Mesenchymal stem cell (in vitro differentiated cells and primary cell): ENCODE results near the gene BCL2.

Source experiments
- DNase-seq: peaks from one replicate; pipeline ENCODE4 v3.0.0-alpha.2; 2013
- H2AFZ ChIP-seq: one replicate; pipeline ENCODE4 v1.6.1; 2013; ENCODE audit warnings: low read depth, mild to moderate bottlenecking, control low read depth, inconsistent platforms, low read length, moderate library complexity
- H2AK5ac ChIP-seq: 2 replicates; pipeline ENCODE4 v1.6.1; 2013; ENCODE audit warnings: low read length, moderate library complexity, mild to moderate bottlenecking, inconsistent platforms; ENCODE audit not compliant: severe bottlenecking
- H2BK120ac ChIP-seq: one replicate; pipeline ENCODE4 v1.6.1; 2013; ENCODE audit warnings: low read depth, mild to moderate bottlenecking, inconsistent platforms, low read length, moderate library complexity
- H2BK12ac ChIP-seq, 2 experiments: one replicate each; pipeline ENCODE4 v1.6.1; 2013; ENCODE audit warnings: inconsistent platforms in 2 of 2, low read length in 2 of 2, mild to moderate bottlenecking in 2 of 2, moderate library complexity in 2 of 2, control low read depth in 1 of 2
- H2BK15ac ChIP-seq: one replicate; pipeline ENCODE4 v1.6.1; 2013; ENCODE audit warnings: mild to moderate bottlenecking, low read depth, inconsistent platforms; ENCODE audit not compliant: poor library complexity, severe bottlenecking
- H2BK5ac ChIP-seq: 2 replicates; pipeline ENCODE4 v1.6.1; 2013; ENCODE audit warnings: low read depth, mild to moderate bottlenecking, low read length, control low read depth, inconsistent platforms; ENCODE audit not compliant: poor library complexity, severe bottlenecking
- H3K14ac ChIP-seq, 2 experiments: one replicate each; pipeline ENCODE4 v1.6.1; 2013; ENCODE audit warnings: inconsistent platforms in 2 of 2, low read length in 2 of 2, control low read depth in 1 of 2, mild to moderate bottlenecking in 1 of 2, moderate library complexity in 1 of 2
- H3K18ac ChIP-seq, 2 experiments: one replicate each; pipeline ENCODE4 v1.6.1; 2013; ENCODE audit warnings: inconsistent platforms in 2 of 2, low read length in 2 of 2, control low read depth in 1 of 2, low read depth in 1 of 2, mild to moderate bottlenecking in 1 of 2
- H3K23ac ChIP-seq, 2 experiments: one replicate each; pipeline ENCODE4 v1.6.1; 2013; ENCODE audit warnings: inconsistent platforms in 2 of 2, low read length in 2 of 2, mild to moderate bottlenecking in 2 of 2, moderate library complexity in 2 of 2, control low read depth in 1 of 2
- H3K27ac ChIP-seq: 2 replicates; pipeline ENCODE4 v1.5.1; 2013; ENCODE audit warnings: mild to moderate bottlenecking, moderate library complexity, low read length, control low read depth, inconsistent platforms; ENCODE audit not compliant: poor library complexity, severe bottlenecking
- H3K27me3 ChIP-seq, 2 experiments: 2 replicates each; pipeline versions ENCODE4 v1.6.1 to v1.7.0; 2013; ENCODE audit warnings: low read length in 2 of 2, mild to moderate bottlenecking in 2 of 2, moderate library complexity in 2 of 2, control low read depth in 1 of 2, inconsistent platforms in 1 of 2; ENCODE audit not compliant: control insufficient read depth in 1 of 2, insufficient read depth in 1 of 2
- H3K36me3 ChIP-seq, 2 experiments: 2 replicates each; pipeline versions ENCODE4 v1.6.1 to v1.7.0; 2013; ENCODE audit warnings: low read length in 2 of 2, control low read depth in 1 of 2, inconsistent platforms in 1 of 2, low read depth in 1 of 2, mild to moderate bottlenecking in 1 of 2; ENCODE audit not compliant: insufficient read depth in 2 of 2, control insufficient read depth in 1 of 2
- H3K4ac ChIP-seq, 2 experiments: one replicate each; pipeline ENCODE4 v1.6.1; 2013; ENCODE audit warnings: inconsistent platforms in 2 of 2, low read length in 2 of 2, mild to moderate bottlenecking in 2 of 2, moderate library complexity in 2 of 2, control low read depth in 1 of 2, low read depth in 1 of 2
- H3K4me1 ChIP-seq: 2 replicates; pipeline ENCODE4 v1.6.1; 2013; ENCODE audit warnings: low read depth, low read length, control low read depth; ENCODE audit not compliant: control insufficient read depth, insufficient read depth
- H3K4me2 ChIP-seq: 2 replicates; pipeline ENCODE4 v1.6.1; 2013; ENCODE audit warnings: low read length, mild to moderate bottlenecking, inconsistent platforms; ENCODE audit not compliant: poor library complexity, severe bottlenecking
- H3K4me3 ChIP-seq, 2 experiments: 2 replicates each; pipeline versions ENCODE4 v1.5.1 to v1.7.0; 2013; ENCODE audit warnings: low read length in 2 of 2, mild to moderate bottlenecking in 2 of 2, control low read depth in 1 of 2, low read depth in 1 of 2; ENCODE audit not compliant: insufficient read depth in 1 of 2
- H3K79me1 ChIP-seq: replicated peaks from 2 replicates; pipeline ENCODE4 v1.6.1; 2013; ENCODE audit warnings: mild to moderate bottlenecking, control low read depth, low read length, inconsistent platforms; ENCODE audit not compliant: poor library complexity, severe bottlenecking
- H3K9ac ChIP-seq: 2 replicates; pipeline ENCODE4 v1.7.0; 2013; ENCODE audit warnings: mild to moderate bottlenecking, low read length, moderate library complexity
- H3K9me3 ChIP-seq: 2 replicates; pipeline ENCODE4 v1.7.0; 2013; ENCODE audit warnings: mild to moderate bottlenecking, low read length; ENCODE audit not compliant: control insufficient read depth
- H4K8ac ChIP-seq: one replicate; pipeline ENCODE4 v1.6.1; 2013; ENCODE audit warnings: inconsistent platforms, mild to moderate bottlenecking, low read length, moderate library complexity
- H4K91ac ChIP-seq: one replicate; pipeline ENCODE4 v1.6.1; 2013; ENCODE audit warnings: mild to moderate bottlenecking, low read length, inconsistent platforms
- WGBS: methylation state at CpG from one replicate; pipeline ENCODE4 v1.1.7; 2013; ENCODE audit warnings: mixed read lengths; 5-methylcytosine and 5-hydroxymethylcytosine counted together

Gene BCL2

DNA sequence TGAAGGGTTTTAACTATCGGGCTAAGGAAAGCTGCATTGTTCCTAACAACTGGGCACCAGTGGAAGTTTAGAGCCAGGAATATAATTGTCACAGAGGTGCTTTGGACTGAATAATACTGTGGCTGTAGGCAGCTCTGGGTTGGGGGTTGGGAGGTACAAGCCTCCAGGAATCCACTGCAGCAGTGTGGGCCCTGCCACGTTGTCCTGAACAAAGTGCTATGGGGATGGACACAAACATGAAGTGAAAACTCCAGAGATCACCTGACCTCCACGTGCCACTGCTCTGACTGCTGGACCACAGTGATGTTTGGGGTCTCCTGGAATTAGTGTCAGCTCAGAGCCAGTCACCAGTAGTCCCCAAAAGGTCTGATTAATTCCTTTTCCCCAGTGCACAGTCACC, 110.9 kb downstream of the BCL2 start:
- DNase-seq = no peak
- no peak overlapping the region for H3K4me3 ChIP-seq
- no peaks in the 10 kb centered on the region for H3K9me3 ChIP-seq
- no peaks in the 10 kb centered on the region for H3K79me1 ChIP-seq
- no peak overlapping the region for H3K27ac ChIP-seq
- H3K9ac ChIP-seq = no peak overlapping the region
- no peak overlapping the region for H2AK5ac ChIP-seq
- H3K4me1 ChIP-seq = no peaks in the 10 kb centered on the region
- no peaks in the 10 kb centered on the region for H3K36me3 ChIP-seq
- no peak overlapping the region for H2BK15ac ChIP-seq
- H3K23ac ChIP-seq = no peak overlapping the region
- no peak overlapping the region for H3K18ac ChIP-seq
- H3K14ac ChIP-seq = no peak overlapping the region
- peaks cover 0 to 4% of the 10 kb centered on the region in 2 experiments for H3K27me3 ChIP-seq
- H4K8ac ChIP-seq = no peak overlapping the region
- no peak overlapping the region for H3K4me2 ChIP-seq
- 87% methylated on average over 3 of the region's 3 CpGs for WGBS
- H2BK12ac ChIP-seq = no peak overlapping the region
- H4K91ac ChIP-seq = no peak overlapping the region
- H2BK5ac ChIP-seq = no peak overlapping the region
- H2AFZ ChIP-seq = no peak overlapping the region
- H3K4ac ChIP-seq = no peak overlapping the region
- no peak overlapping the region for H2BK120ac ChIP-seq

DNA sequence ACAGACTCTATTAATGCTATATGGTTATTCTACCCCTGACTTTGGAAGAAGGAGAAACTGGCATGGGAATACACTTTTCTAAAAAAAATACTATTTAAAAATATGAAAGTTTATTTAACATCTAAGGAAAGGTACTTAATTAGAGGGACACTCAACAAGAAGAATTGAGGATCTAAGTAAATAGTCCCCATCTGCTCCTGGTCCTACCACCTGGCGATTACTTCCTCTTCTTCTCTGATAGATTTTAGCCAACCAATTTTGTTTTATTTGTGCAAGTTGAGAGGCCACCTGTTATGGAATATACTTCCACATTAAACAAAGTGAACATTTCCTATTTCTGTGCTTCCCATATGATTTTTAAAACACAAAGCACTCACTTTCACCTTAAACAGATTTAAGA, 111.7 kb downstream of the BCL2 start:
- H2BK120ac ChIP-seq = no peak overlapping the region
- peaks cover 0 to 4% of the 10 kb centered on the region in 2 experiments for H3K27me3 ChIP-seq
- no peak overlapping the region for H3K4ac ChIP-seq
- no peak overlapping the region for H3K9ac ChIP-seq
- no peaks in the 10 kb centered on the region for H3K4me1 ChIP-seq
- no peak overlapping the region for H3K14ac ChIP-seq
- H3K36me3 ChIP-seq = no peaks in the 10 kb centered on the region
- H4K8ac ChIP-seq = no peak overlapping the region
- H3K23ac ChIP-seq = no peak overlapping the region
- no peak overlapping the region for H2AFZ ChIP-seq
- no peak overlapping the region for H3K18ac ChIP-seq
- H3K9me3 ChIP-seq = no peaks in the 10 kb centered on the region
- no CpG with 5 or more reads among the region's 1 CpG for WGBS
- H2BK15ac ChIP-seq = no peak overlapping the region
- DNase-seq = no peak
- no peak overlapping the region for H4K91ac ChIP-seq
- H3K4me3 ChIP-seq = no peak overlapping the region
- no peak overlapping the region for H2AK5ac ChIP-seq
- H3K79me1 ChIP-seq = no peaks in the 10 kb centered on the region
- H3K27ac ChIP-seq = no peak overlapping the region
- H2BK12ac ChIP-seq = no peak overlapping the region
- H2BK5ac ChIP-seq = no peak overlapping the region
- H3K4me2 ChIP-seq = no peak overlapping the region

DNA sequence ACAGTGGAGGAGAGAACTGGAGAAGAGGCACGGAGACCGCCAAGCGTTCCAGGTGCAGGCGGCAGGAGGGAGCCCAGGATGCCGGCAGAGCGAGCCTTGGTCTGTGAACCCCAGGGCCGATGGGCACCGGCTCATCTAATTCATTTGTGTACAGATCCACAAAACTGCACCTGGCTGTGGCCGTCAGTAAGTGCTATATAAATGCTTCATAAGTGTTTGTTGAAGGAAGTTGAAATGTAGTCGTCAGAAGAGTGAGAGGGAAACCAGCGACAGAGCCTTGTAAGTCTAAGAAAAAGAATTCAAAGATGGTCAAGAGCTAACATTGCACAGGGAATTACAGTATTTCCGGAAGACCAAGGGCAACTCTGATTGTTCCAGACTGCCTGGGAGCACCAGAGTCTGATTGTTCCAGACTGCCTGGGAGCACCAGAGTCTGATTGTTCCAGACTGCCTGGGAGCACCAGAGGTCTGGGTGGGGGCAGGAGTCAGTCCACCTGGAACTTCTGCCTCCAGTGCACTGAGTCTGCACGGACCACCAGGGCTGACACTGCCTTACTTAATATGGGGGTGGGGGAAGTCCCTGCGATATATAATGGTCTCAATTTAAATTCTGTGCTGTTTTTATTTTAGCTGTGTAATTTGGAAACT, 112.3 kb downstream of the BCL2 start:
- Histone ChIP-seq H3K79me1 (no peaks in the 10 kb centered on the region), H4K8ac (no peak overlapping the region), H3K9me3 (no peaks in the 10 kb centered on the region), H2BK120ac (no peak overlapping the region), H3K9ac (no peak overlapping the region), H4K91ac (no peak overlapping the region), H3K23ac (no peak overlapping the region), H2AFZ (no peak overlapping the region), H2BK15ac (no peak overlapping the region), H3K4ac (no peak overlapping the region), H2AK5ac (no peak overlapping the region), H3K18ac (no peak overlapping the region), H3K27me3 (peaks cover 0 to 4% of the 10 kb centered on the region in 2 experiments), H3K36me3 (no peaks in the 10 kb centered on the region), H3K27ac (no peak overlapping the region), H2BK12ac (no peak overlapping the region), H3K4me1 (no peaks in the 10 kb centered on the region), H2BK5ac (no peak overlapping the region), H3K4me3 (no peak overlapping the region), H3K14ac (no peak overlapping the region), H3K4me2 (no peak overlapping the region)
- no peak for DNase-seq
- 84% methylated on average over 13 of the region's 14 CpGs for WGBS

DNA sequence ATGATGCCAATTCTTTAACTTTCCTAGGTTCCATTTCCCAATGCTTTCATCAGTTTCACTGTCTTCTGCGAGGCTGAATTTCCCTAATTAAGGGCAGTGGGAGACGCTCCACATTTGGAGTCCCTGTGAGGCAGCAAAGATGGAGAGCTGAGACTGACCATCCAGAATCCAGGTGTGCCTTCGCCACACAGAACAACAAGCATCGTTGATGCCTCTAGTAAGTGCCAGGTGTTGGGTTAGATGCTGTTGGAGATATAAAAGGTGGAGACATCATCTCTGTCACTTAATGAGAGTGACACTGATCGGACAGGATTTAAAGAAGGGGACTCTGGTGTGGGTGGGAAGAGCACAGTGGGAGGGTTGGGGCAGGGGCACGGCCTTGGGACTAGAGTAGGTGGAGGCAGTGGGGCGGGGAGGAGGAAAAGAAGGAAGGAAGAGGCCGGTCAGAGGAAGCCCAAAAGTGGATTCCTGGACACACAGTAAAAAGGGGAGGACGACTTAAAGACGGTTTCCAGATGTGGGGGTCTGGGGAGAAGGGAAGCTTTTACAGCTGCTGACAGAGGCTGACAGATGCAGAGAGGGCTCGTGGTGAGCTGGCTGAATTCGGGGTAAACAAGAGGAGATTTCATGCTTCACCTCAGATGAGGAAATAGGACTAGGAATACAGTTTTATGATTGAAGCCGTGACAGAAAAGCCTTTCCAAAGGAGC, 113.0 kb downstream of the BCL2 start:
- H3K14ac ChIP-seq = no peak overlapping the region
- no peak overlapping the region for H4K91ac ChIP-seq
- H2BK5ac ChIP-seq = no peak overlapping the region
- DNase-seq = no peak
- no peaks in the 10 kb centered on the region for H3K79me1 ChIP-seq
- H3K4me1 ChIP-seq = no peaks in the 10 kb centered on the region
- peaks cover 0 to 4% of the 10 kb centered on the region in 2 experiments for H3K27me3 ChIP-seq
- no peak overlapping the region for H4K8ac ChIP-seq
- no peak overlapping the region for H3K4me2 ChIP-seq
- H3K4me3 ChIP-seq = no peak overlapping the region
- H3K36me3 ChIP-seq = no peaks in the 10 kb centered on the region
- H3K4ac ChIP-seq = no peak overlapping the region
- no peak overlapping the region for H3K18ac ChIP-seq
- WGBS = 83% methylated on average over 13 of the region's 13 CpGs
- H2BK12ac ChIP-seq = no peak overlapping the region
- no peak overlapping the region for H2AFZ ChIP-seq
- no peak overlapping the region for H3K23ac ChIP-seq
- H2BK15ac ChIP-seq = no peak overlapping the region
- H3K27ac ChIP-seq = no peak overlapping the region
- no peak overlapping the region for H2AK5ac ChIP-seq
- H3K9ac ChIP-seq = no peak overlapping the region
- H3K9me3 ChIP-seq = no peaks in the 10 kb centered on the region
- no peak overlapping the region for H2BK120ac ChIP-seq
